Small intestine (tissue), 7 donors: ENCODE measurements around the gene MME. TPM values are rescaled to one million over a fixed set of nuclear protein-coding genes. Genes with fewer than 3 reads are reported as not detected.

Source experiments
- DNase-seq, 2 donors: peaks; one replicate each; pipeline versions ENCODE4 v3.0.0 to v3.0.0-alpha.2; 2013
- FAIRE-seq: peaks from 2 replicates; lab custom pipeline; 2012; peaks lifted over from hg19 to GRCh38; lab: Jason Lieb, UNC
- H3K27ac ChIP-seq, 3 donors: one replicate each; pipeline ENCODE4 v1.5.1; 2013; ENCODE audit warnings: low read length in 2 of 3, mild to moderate bottlenecking in 2 of 3, control low read depth in 1 of 3, inconsistent platforms in 1 of 3, low read depth in 1 of 3, moderate library complexity in 1 of 3
- H3K27me3 ChIP-seq, 3 donors: one replicate each; pipeline ENCODE4 v1.6.1; 2013; ENCODE audit warnings: low read length in 3 of 3, inconsistent platforms in 1 of 3; ENCODE audit not compliant: control insufficient read depth in 3 of 3, insufficient read depth in 3 of 3
- H3K36me3 ChIP-seq, 3 donors: one replicate each; pipeline ENCODE4 v1.6.1; 2013; ENCODE audit warnings: low read length in 3 of 3, inconsistent platforms in 1 of 3, low read depth in 1 of 3, mild to moderate bottlenecking in 1 of 3, moderate library complexity in 1 of 3; ENCODE audit not compliant: control insufficient read depth in 3 of 3, insufficient read depth in 2 of 3
- H3K4me1 ChIP-seq, 3 donors: one replicate each; pipeline ENCODE4 v1.6.1; 2013; ENCODE audit warnings: low read length in 2 of 3, inconsistent platforms in 1 of 3, low read depth in 1 of 3, mild to moderate bottlenecking in 1 of 3, moderate library complexity in 1 of 3; ENCODE audit not compliant: control insufficient read depth in 3 of 3, insufficient read depth in 2 of 3
- H3K4me3 ChIP-seq, 3 donors: one replicate each; pipeline ENCODE4 v1.5.1; 2013; ENCODE audit warnings: low read length in 3 of 3, control low read depth in 1 of 3, inconsistent platforms in 1 of 3, low read depth in 1 of 3, mild to moderate bottlenecking in 1 of 3, moderate library complexity in 1 of 3
- H3K9me3 ChIP-seq, 2 donors: one replicate each; pipeline ENCODE4 v1.6.1; 2013; ENCODE audit warnings: low read depth in 1 of 2, low read length in 1 of 2; ENCODE audit not compliant: control insufficient read depth in 2 of 2, insufficient read depth in 1 of 2
- WGBS, 3 donors: extraction: QIAGEN DNeasy Blood & Tissue Kit; methylation state at CpG; one replicate each; pipeline ENCODE4 v1.1.7; 2013; 5-methylcytosine and 5-hydroxymethylcytosine counted together
- polyA plus RNA-seq, 4 donors: library from polyadenylated mRNA; stranded (reverse) in 3 of 4; unstranded in 1 of 4; fragments of 200-250 nt in 3 of 4; fragments of 120-200 nt in 1 of 4; gene quantifications; one replicate each; pipeline versions ENCODE4 v1.2.1 to v1.2.3, GENCODE V29; 2013
- donor health status: healthy with polysubstance abuse.
- donor health status: control.
- donor health status: control.
- donor health status: Bipolar disorder and iron deficiency.
- donor health status: healthy.

The MME gene
- polyA plus RNA-seq, 4 donors = 62.1 to 206 (median 132) TPM

DNA sequence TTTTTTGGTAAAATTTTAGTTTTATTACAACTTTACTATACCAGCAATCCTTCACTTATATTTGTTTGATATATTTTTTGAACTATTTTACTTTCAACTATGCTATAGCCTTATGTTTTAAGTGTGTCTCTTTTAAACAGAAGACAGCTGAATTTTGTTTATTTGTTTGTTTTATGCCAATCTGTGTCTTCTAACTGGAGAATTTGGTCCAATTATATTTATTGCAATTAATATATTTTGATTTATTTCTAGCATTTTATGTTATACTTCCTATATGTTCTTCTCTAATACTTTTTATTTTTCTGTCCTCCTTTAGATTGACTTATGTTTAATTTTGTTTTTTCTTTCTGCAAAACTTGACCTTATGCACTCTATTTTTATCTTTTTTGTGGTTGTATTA is 4.9 kb upstream of the MME start:
- H3K27ac ChIP-seq = no peak overlapping the region
- no peaks in the 10 kb centered on the region for H3K9me3 ChIP-seq
- peaks cover 0 to 2% (median 0%) of the 10 kb centered on the region in 3 donors for H3K4me1 ChIP-seq
- FAIRE-seq = no peak
- peaks cover 0 to 8% (median 0%) of the 10 kb centered on the region in 3 donors for H3K27me3 ChIP-seq
- H3K4me3 ChIP-seq = no peak overlapping the region
- no peak for DNase-seq
- no peaks in the 10 kb centered on the region for H3K36me3 ChIP-seq

DNA sequence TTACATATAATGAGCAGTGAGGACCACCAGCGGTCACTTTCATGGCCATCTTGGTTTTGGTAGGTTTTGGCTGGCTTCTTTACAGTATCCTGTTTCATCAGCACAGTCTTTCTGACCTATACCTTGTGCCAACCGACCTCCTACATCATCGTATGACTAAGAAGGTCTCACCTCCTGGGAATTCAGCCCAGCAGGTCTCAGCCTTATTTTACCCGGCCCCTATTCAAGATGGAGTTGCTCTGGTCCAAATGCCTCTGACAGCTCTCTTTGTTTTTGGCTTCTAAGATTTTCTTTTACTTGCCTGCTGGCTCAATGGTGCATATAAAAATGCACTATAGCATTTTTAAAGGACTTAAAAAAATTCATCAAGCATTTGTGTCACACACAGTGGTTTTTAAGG is 3.2 kb upstream of the MME start:
- Histone ChIP-seq H3K36me3 (no peaks in the 10 kb centered on the region), H3K27ac (no peak overlapping the region), H3K4me1 (peaks cover 0 to 2% (median 0%) of the 10 kb centered on the region in 3 donors), H3K4me3 (no peak overlapping the region), H3K9me3 (no peaks in the 10 kb centered on the region), H3K27me3 (peaks cover 0 to 11% (median 0%) of the 10 kb centered on the region in 3 donors)
- DNase-seq (no peak), FAIRE-seq (no peak)
- 88 to 94% (median 90%) methylated on average over 4 of the region's 4 CpGs for WGBS, 3 donors

DNA sequence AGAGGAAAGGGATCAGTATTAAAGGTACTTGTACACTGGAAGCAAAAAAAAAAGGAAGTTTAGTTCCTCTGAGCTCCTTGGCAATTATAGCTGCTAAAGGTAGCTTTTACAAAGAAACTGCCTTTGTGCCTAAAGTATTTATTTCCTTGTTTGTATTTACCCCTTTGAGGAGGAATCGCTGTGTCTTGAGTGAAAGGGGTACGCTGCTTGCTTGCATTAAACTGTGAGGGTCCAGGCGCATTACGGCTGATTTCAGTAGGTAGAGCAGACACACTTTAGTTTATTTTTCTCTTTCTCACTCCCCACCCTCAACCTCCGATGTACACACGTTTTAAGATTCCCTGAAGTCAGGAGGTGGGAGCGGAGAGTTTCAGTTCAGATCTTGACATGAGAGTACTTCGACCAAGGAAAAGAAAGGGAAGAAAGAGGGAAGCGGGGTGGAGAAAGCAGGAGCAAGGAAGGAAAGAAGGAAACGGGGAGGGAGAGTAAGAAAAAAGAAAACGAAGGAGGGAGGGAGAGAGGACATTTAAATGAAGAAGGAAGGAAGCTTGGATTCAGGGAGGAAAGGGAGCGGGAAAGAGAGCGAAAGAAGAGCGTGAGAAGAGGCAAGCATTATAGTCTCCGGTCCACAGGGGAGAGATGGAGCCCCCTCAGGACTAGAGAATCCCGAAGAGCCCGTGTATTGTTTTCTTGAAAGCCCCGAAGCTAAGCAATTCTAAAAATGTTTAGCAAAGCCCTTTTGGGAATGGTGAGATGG is 1.2 kb upstream of the MME start:
- Histone ChIP-seq H3K4me1 (peaks cover 0 to 2% (median 0%) of the 10 kb centered on the region in 3 donors), H3K27ac (peak overlapping the region in 1 of 3 donors; percentile 90), H3K9me3 (no peaks in the 10 kb centered on the region), H3K36me3 (no peaks in the 10 kb centered on the region), H3K27me3 (peaks cover 0 to 11% (median 0%) of the 10 kb centered on the region in 3 donors), H3K4me3 (peak overlapping the region in 2 of 3 donors; percentile 57 to 59)
- WGBS, 3 donors = 2 to 6% (median 4%) methylated on average over 18 of the region's 18 CpGs
- DNase-seq (peak; percentile 29 to 54), FAIRE-seq (no peak)

DNA sequence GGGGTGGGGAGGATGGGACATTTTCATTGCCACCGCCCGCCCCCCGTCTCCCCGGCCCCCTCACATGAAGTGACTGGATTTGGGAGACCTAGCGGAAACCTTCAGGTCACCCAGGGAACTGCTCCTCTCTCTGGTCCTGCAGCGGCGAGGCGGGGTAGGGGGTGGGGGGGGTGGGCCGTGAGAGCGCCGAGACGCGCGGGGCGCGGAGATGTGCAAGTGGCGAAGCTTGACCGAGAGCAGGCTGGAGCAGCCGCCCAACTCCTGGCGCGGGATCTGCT is 712 bp upstream of the MME start:
- DNase-seq (no peak), FAIRE-seq (no peak)
- H3K27ac ChIP-seq = peak overlapping the region in 1 of 3 donors; percentile 90
- WGBS, 3 donors = 1 to 4% (median 2%) methylated on average over 10 to 21 of the region's 21 CpGs
- H3K36me3 ChIP-seq = peaks cover 0 to 2% (median 1%) of the 10 kb centered on the region in 3 donors
- H3K4me1 ChIP-seq = peaks cover 0 to 2% (median 0%) of the 10 kb centered on the region in 3 donors
- no peaks in the 10 kb centered on the region for H3K9me3 ChIP-seq
- H3K27me3 ChIP-seq = peaks cover 0 to 11% (median 0%) of the 10 kb centered on the region in 3 donors
- peak overlapping the region in 2 of 3 donors; percentile 57 to 59 for H3K4me3 ChIP-seq

DNA sequence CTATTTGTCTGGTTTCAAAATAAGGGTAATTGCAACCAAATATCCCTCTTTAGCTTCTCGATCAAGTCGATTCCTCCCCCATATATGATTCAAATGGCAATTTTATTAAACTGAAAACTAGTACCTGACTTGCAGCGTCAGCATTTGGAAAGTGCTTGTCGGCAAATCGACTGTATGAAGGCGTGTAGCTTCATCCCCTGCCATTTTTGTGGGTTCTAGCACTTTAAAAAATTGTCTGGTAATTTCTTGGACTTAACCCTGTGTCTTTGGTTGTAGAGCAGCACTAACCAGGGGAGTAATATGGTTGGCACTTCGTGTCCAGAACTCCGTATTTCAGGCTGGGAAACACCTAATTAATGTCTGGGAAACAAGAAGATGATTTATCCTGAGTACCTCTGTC is 573 bp downstream of the MME start:
- H3K4me1 ChIP-seq = peaks cover 0 to 2% (median 0%) of the 10 kb centered on the region in 3 donors
- peak overlapping the region; percentile 11 to 90 (median 80) for H3K27ac ChIP-seq
- H3K9me3 ChIP-seq = no peaks in the 10 kb centered on the region
- peaks cover 0 to 11% (median 0%) of the 10 kb centered on the region in 3 donors for H3K27me3 ChIP-seq
- FAIRE-seq (no peak), DNase-seq (peak; percentile 50 to 56)
- 8 to 21% (median 19%) methylated on average over 8 of the region's 8 CpGs for WGBS, 3 donors
- H3K4me3 ChIP-seq = peak overlapping the region in 2 of 3 donors; percentile 57 to 59
- peaks cover 0 to 6% (median 3%) of the 10 kb centered on the region in 3 donors for H3K36me3 ChIP-seq

DNA sequence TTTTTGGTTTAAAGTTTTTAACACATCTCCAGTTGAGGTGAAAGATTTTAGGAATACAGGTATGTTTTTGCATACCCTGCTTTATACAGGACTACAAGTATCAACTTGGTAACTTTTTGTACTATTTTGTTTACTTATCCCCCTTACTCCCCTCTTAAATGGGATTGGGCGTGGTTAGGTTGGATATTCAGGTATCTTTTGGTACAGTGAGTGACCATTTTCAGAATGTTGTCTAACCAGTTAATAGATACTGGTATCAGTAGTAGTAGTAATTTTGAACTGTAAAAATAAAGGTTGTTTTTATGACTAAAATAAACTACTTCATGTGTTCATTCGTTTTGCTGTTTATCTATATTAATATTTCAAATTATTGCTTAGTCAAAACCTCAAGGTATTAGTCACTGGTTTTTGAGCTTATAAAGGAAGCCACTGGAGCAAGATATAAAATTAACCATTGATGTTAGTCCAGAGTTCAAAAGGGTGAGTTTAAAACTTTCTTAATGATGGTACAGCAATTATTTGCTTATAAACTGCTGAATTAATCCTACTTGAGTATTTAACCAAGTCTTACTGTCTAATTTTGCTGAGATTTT is 3.3 kb downstream of the MME start:
- Histone ChIP-seq H3K27ac (peak overlapping the region in 2 of 3 donors; percentile 45 to 90), H3K36me3 (peaks cover 3 to 8% (median 5%) of the 10 kb centered on the region in 3 donors), H3K4me1 (peaks cover 0 to 2% (median 0%) of the 10 kb centered on the region in 3 donors), H3K27me3 (peaks cover 0 to 11% (median 0%) of the 10 kb centered on the region in 3 donors), H3K4me3 (peak overlapping the region in 2 of 3 donors; percentile 57 to 59), H3K9me3 (no peaks in the 10 kb centered on the region)
- DNase-seq = peak; percentile 16 to 75
- FAIRE-seq = peak; percentile 44
- WGBS, 3 donors = 6 to 33% (median 21%) methylated on average over 2 of the region's 2 CpGs

DNA sequence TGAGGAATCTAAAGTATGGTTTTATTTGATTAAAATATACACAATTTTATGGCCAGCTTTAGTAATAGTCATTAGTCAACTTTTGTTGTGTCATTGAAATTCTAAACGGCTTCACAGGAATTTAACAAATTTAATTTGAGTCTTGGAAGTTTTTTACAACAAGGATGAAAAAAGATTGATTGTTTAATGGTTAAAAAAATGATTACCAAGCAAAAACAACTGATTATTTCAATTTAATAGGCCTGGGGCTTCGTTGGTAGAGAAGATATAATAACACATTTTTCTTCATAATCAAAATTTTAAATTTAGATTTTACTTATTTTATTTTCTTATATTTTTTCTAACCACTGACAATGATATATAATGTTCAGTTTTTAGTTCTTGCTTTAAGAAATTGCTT is 4.4 kb downstream of the MME start:
- Histone ChIP-seq H3K4me3 (no peak overlapping the region), H3K27ac (no peak overlapping the region), H3K9me3 (no peaks in the 10 kb centered on the region), H3K4me1 (no peaks in the 10 kb centered on the region), H3K27me3 (peaks cover 0 to 6% (median 0%) of the 10 kb centered on the region in 3 donors), H3K36me3 (peaks cover 3 to 10% (median 9%) of the 10 kb centered on the region in 3 donors)
- WGBS, 3 donors = 34 to 75% (median 35%) methylated on average over 2 of the region's 2 CpGs
- DNase-seq (no peak), FAIRE-seq (no peak)

DNA sequence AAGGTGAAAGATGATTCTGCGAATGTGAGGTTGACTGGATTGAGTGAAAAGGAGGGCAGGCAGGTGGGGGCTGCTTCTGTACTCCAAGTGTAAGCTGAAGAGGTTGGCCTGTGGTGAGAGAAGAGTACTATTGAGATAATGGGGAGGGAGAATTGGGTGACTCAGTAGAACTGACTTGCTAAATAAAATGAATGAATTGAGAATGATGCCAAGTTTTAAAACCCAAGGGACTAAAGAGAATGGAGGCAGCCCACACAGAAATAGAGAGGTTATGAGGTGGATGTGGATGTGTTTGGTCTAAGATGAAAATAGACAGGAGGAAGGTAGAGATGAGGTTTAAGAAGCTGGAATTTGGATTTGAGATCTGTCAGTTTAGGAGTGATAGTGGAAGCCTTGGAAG is 5.9 kb downstream of the MME start:
- FAIRE-seq (no peak), DNase-seq (no peak)

More for the DNA sequence above, 5.9 kb downstream of the MME start:
- H3K4me3 ChIP-seq = peak overlapping the region in 1 of 3 donors; percentile 44
- peaks cover 3 to 16% (median 15%) of the 10 kb centered on the region in 3 donors for H3K36me3 ChIP-seq
- H3K4me1 ChIP-seq = no peaks in the 10 kb centered on the region
- 61 to 87% (median 69%) methylated on average over 1 of the region's 1 CpG for WGBS, 3 donors
- H3K27me3 ChIP-seq = no peaks in the 10 kb centered on the region
- peak overlapping the region in 1 of 3 donors; percentile 32 for H3K27ac ChIP-seq
- no peaks in the 10 kb centered on the region for H3K9me3 ChIP-seq
